Adipocyte (in vitro differentiated cells): ENCODE results near the gene C1GALT1.
"Not testable (repeated sequence)": the region's sequence is repeated elsewhere in the genome, so short reads cannot be mapped to it uniquely, and the experiment has no call there.

Source experiments
- DNase-seq: peaks from one replicate; pipeline ENCODE4 v3.0.0-alpha.2; 2015; ENCODE audit warnings: low read depth
- H3K27me3 ChIP-seq: replicated peaks from 2 replicates; pipeline ENCODE4 v1.7.0; 2013; ENCODE audit warnings: mild to moderate bottlenecking, low read length, moderate library complexity; ENCODE audit not compliant: control insufficient read depth, insufficient read depth
- H3K36me3 ChIP-seq: 2 replicates; pipeline ENCODE4 v1.7.0; 2013; ENCODE audit warnings: low read length, mild to moderate bottlenecking, moderate library complexity; ENCODE audit not compliant: control insufficient read depth, insufficient read depth, severe bottlenecking
- H3K4me1 ChIP-seq: 2 replicates; pipeline ENCODE4 v1.7.0; 2013; ENCODE audit warnings: mild to moderate bottlenecking, low read length, moderate library complexity; ENCODE audit not compliant: control insufficient read depth, insufficient read depth
- H3K4me3 ChIP-seq: 2 replicates; pipeline ENCODE4 v1.7.0; 2013; ENCODE audit warnings: mild to moderate bottlenecking, low read length, moderate library complexity
- H3K9ac ChIP-seq: 2 replicates; pipeline ENCODE4 v1.7.0; 2013; ENCODE audit warnings: mild to moderate bottlenecking, low read length, moderate library complexity
- H3K9me3 ChIP-seq: 2 replicates; pipeline ENCODE4 v1.7.0; 2013; ENCODE audit warnings: mild to moderate bottlenecking, low read length, moderate library complexity; ENCODE audit not compliant: control insufficient read depth

Gene C1GALT1

GRCh38 chr7:7151865-7152264, 30.5 kb upstream of the C1GALT1 start:
- Histone ChIP-seq H3K27me3 (no peaks in the 10 kb centered on the region), H3K36me3 (no peaks in the 10 kb centered on the region), H3K9me3 (no peaks in the 10 kb centered on the region), H3K9ac (no peak overlapping the region), H3K4me1 (peaks cover 9% of the 10 kb centered on the region), H3K4me3 (no peak overlapping the region)
- DNase-seq, result no peak

DNA sequence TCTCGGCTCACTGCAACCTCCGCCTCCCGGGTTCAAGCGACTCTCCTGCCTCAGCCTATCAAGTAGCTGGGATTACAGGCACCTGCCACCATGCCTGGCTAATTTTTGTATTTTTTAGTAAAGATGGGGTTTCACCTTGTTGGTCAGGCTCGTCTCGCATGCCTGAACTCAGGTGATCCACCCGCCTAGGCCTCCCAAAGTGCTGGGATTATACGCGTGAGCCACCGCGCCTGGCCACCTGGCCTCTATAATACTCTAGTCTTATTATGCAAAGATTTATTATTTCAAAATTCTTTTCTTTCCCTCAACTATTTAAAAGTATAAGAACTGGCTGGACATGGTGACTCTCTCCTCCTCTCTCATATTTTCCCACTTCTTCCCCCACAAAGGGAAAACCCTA, 30.0 kb upstream of the C1GALT1 start:
- Histone ChIP-seq H3K4me1 (peaks cover 13% of the 10 kb centered on the region), H3K27me3 (no peaks in the 10 kb centered on the region), H3K4me3 (no peak overlapping the region), H3K36me3 (no peaks in the 10 kb centered on the region), H3K9ac (no peak overlapping the region), H3K9me3 (no peaks in the 10 kb centered on the region)
- no peak for DNase-seq

DNA sequence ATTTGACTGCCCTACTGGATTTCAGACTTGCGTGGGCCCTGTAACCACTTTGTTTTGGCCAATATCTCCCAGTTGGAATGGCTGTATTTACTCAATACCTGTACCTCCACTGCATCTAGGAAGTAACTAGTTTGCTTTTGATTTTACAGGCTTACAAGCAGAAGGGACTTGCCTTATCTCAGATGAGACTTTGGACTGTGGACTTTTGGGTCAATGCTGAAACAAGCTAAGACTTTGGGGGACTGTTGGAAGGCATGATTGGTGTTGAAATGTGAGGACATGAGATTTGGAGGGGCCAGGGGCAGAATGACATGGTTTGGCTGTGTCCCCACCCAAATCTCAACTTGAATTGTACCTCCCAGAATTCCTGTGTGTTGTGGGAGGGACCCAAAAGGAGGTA, 28.0 kb upstream of the C1GALT1 start:
- DNase-seq, H3K4me3 ChIP-seq, H3K9ac ChIP-seq, H3K36me3 ChIP-seq, H3K27me3 ChIP-seq, H3K9me3 ChIP-seq: not testable (repeated sequence)
- peaks cover 16% of the 10 kb centered on the region for H3K4me1 ChIP-seq

- Histone ChIP-seq H3K36me3 (no peaks in the 10 kb centered on the region), H3K27me3 (no peaks in the 10 kb centered on the region), H3K9ac (peak overlapping the region; percentile 85), H3K4me3 (peak overlapping the region; percentile 79), H3K9me3 (no peaks in the 10 kb centered on the region), H3K4me1 (peaks cover 23% of the 10 kb centered on the region)
- no peak for DNase-seq
Measured at GRCh38 chr7:7156663-7157062, 25.7 kb upstream of the C1GALT1 start.

- Histone ChIP-seq H3K4me3 (peak overlapping the region; percentile 79), H3K27me3 (no peaks in the 10 kb centered on the region), H3K9ac (peak overlapping the region; percentile 85), H3K36me3 (no peaks in the 10 kb centered on the region), H3K4me1 (peaks cover 23% of the 10 kb centered on the region), H3K9me3 (no peaks in the 10 kb centered on the region)
- peak; percentile 78 for DNase-seq
Measured at GRCh38 chr7:7157177-7157886, 25.0 kb upstream of the C1GALT1 start.

DNA sequence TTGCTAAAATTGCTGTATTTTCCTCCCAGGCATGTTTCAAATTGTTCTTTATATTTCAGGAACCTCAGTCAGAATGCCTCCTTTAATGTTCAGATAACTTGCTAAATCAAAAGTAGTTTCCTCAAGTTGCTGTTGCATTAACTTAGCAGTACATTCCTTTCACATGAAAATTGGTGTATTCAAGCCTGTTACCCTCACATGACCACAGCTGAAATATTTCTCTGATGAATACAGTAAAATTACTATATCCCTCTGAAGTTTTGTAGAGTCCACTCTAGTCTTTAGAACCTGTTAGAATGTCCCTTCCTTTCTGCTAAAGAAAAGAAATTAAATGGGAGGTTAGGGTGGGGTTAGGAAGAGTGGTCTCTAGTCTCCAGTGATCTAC, 24.5 kb upstream of the C1GALT1 start:
- peak overlapping the region; percentile 79 for H3K4me3 ChIP-seq
- H3K27me3 ChIP-seq, result no peaks in the 10 kb centered on the region
- H3K9ac ChIP-seq, result peak overlapping the region; percentile 85
- H3K4me1 ChIP-seq, result peaks cover 23% of the 10 kb centered on the region
- peak; percentile 73 for DNase-seq
- no peaks in the 10 kb centered on the region for H3K36me3 ChIP-seq
- no peaks in the 10 kb centered on the region for H3K9me3 ChIP-seq

- Histone ChIP-seq H3K4me1 (peaks cover 23% of the 10 kb centered on the region), H3K9me3 (no peaks in the 10 kb centered on the region), H3K9ac (peak overlapping the region; percentile 85), H3K36me3 (no peaks in the 10 kb centered on the region), H3K27me3 (no peaks in the 10 kb centered on the region), H3K4me3 (peak overlapping the region; percentile 79)
- peak; percentile 11 for DNase-seq
Measured at GRCh38 chr7:7159063-7159658, 23.2 kb upstream of the C1GALT1 start.

GRCh38 chr7:7164591-7164990, 17.8 kb upstream of the C1GALT1 start:
- Histone ChIP-seq H3K4me3 (no peak overlapping the region), H3K4me1 (peaks cover 5% of the 10 kb centered on the region), H3K9me3 (peaks cover 6% of the 10 kb centered on the region), H3K9ac (no peak overlapping the region), H3K27me3 (no peaks in the 10 kb centered on the region), H3K36me3 (no peaks in the 10 kb centered on the region)
- DNase-seq, result no peak

DNA sequence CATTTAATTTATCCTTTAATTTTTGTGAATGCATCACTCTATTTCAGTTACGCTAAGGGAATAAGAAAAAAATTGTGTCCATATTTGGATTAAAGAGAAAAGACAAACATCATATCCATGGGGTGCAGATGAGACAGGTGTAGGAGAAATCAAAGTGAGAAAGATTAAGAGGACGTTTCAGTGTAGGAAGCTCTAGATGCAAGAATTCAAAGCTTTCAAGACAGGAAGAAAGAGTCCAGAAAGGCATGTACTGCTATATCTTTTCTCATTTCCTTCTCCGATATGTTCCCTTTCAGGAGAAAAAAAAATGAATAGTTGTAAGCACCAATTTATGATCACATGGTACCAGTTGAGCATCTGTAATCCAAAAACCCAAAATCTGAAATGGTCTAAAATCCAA, 17.0 kb upstream of the C1GALT1 start:
- H3K9me3 ChIP-seq, result peaks cover 9% of the 10 kb centered on the region
- H3K4me3 ChIP-seq, result no peak overlapping the region
- H3K27me3 ChIP-seq, result no peaks in the 10 kb centered on the region
- DNase-seq, result no peak
- H3K36me3 ChIP-seq, result no peaks in the 10 kb centered on the region
- no peaks in the 10 kb centered on the region for H3K4me1 ChIP-seq
- no peak overlapping the region for H3K9ac ChIP-seq

DNA sequence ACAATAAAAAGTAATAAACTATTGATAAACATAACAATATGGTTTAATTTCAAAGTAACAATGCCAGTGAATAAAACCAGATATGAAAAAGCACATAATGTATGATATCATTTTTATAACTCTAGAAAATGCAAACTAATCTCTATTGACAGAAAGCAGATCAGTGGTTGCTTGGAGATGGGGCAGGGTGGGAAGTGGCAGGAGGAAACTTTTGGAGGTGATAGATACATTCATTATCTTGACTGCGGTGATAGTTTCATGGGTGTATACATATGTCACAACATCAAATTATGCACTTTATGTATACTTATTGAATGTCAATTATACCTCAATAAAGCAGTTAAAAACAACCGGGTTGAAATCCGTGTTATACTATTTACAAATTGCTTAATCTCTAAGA, 16.0 kb upstream of the C1GALT1 start:
- Histone ChIP-seq H3K4me3 (no peak overlapping the region), H3K9ac (no peak overlapping the region), H3K36me3 (no peaks in the 10 kb centered on the region), H3K9me3 (peaks cover 17% of the 10 kb centered on the region), H3K27me3 (no peaks in the 10 kb centered on the region), H3K4me1 (no peaks in the 10 kb centered on the region)
- no peak for DNase-seq

DNA sequence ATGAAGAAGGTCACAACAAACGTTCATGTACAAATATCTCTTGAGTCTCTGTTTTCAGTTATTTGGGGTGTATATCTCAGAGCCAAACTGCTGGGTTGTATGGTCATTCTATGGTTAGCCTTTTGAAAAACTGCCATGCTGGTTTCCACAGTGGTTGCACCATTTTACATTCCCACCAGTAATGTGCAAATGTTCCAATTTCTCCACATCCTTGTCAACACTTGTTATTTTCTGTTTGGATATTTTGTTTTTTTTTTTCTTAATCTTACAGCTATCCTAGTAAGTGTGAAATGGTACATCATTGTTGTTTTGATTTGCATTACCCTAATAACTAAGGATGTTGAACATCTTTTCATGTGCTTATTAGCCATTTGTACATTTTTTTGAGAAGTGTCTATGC, 13.0 kb upstream of the C1GALT1 start:
- H3K4me1 ChIP-seq, result no peaks in the 10 kb centered on the region
- H3K9ac ChIP-seq, result no peak overlapping the region
- no peaks in the 10 kb centered on the region for H3K27me3 ChIP-seq
- no peak overlapping the region for H3K4me3 ChIP-seq
- H3K9me3 ChIP-seq, result peaks cover 43% of the 10 kb centered on the region
- no peak for DNase-seq
- peaks cover 5% of the 10 kb centered on the region for H3K36me3 ChIP-seq
